Measurements from ENCODE around the gene RAD51B. TPM values are rescaled to one million over a fixed set of nuclear protein-coding genes. Genes with fewer than 3 reads are reported as not detected.

RAD51B gene
- total and polyA plus RNA-seq, 2 of the 13 experiments (the other 11 are each of a cell fraction or from before 2014, with no cell fraction given), result 7.0 to 9.5 TPM

DNA sequence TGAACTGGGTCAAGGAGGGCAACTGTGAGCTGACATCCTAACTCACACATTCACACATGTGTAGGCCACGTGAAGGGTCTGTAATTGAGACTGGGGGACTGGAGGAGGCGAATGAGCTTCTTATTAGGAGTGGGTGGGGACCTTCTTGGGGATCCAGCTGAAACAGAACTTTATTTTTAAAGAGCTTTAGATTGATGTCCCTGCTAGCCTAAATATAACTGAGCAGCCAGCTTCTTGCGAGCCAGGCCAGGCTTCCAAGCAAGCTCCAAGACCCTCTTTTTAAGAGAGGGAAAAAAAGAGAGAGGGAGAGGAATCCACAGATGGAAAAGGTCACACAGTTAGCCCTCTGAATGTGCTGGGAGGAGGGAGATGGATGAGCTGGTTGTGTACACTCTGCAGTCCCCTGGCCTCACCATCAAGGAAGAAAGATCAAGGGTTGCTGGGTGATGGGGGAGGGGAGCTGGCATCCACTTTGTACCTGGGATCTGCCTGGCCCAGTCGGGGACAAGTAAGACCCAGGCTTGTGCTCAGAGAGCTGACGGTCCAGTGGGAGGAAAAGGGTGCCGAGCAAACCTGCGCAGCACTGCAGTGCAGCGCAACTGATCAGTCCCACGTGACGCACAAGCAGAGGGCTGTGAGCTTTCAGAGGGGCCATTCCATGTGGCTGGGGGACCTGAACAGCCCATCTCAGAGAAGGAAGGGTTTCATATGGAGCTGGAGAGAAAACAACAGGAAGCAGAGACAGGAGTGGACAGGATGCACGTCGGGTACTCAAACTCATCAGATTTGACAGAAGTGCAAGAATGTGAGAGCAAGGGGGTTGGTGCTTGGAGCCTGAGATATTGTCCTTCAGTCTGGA, 818.8 kb downstream of the RAD51B start (continued):
- TF ChIP-seq SOX6 (IDR thresholded peaks at IDR 0.05) (no peak), SOX6 (CRISPR knock-in tag; IDR thresholded peaks at IDR 0.05) (0 out of 2 replicates have a peak, but pooled peaks have one; percentile 30), ZNF670 (CRISPR knock-in tag; IDR thresholded peaks at IDR 0.05; ENCODE audit: borderline replicate concordance) (no peak), MBD4 (IDR thresholded peaks at IDR 0.05; ENCODE audit: borderline replicate concordance, low read length) (no peak), NR2F2 (IDR thresholded peaks at IDR 0.05; ENCODE audit: borderline replicate concordance, low read depth) (0 out of 2 replicates have a peak, but pooled peaks have one; percentile 22), ZKSCAN8 (CRISPR knock-in tag; IDR thresholded peaks at IDR 0.05; ENCODE audit: borderline replicate concordance) (no peak), YY1 (IDR thresholded peaks at IDR 0.05; ENCODE audit: insufficient read depth, insufficient replicate concordance, low read depth, low read length) (peak; percentile 11), ZBTB7A (CRISPR knock-in tag; IDR thresholded peaks at IDR 0.05) (no peak; the same call in 1 of the 2 replicates), CBX2 (IDR thresholded peaks at IDR 0.05; ENCODE audit: low read depth, low read length) (no peak), CBX2 (CRISPR knock-in tag; IDR thresholded peaks at IDR 0.05; ENCODE audit: low read depth) (no peak), ZMYM4 (CRISPR knock-in tag; IDR thresholded peaks at IDR 0.05) (peak; percentile 46; the same call in 1 of the 2 replicates), SRY (CRISPR knock-in tag; IDR thresholded peaks at IDR 0.05) (no peak)

DNA sequence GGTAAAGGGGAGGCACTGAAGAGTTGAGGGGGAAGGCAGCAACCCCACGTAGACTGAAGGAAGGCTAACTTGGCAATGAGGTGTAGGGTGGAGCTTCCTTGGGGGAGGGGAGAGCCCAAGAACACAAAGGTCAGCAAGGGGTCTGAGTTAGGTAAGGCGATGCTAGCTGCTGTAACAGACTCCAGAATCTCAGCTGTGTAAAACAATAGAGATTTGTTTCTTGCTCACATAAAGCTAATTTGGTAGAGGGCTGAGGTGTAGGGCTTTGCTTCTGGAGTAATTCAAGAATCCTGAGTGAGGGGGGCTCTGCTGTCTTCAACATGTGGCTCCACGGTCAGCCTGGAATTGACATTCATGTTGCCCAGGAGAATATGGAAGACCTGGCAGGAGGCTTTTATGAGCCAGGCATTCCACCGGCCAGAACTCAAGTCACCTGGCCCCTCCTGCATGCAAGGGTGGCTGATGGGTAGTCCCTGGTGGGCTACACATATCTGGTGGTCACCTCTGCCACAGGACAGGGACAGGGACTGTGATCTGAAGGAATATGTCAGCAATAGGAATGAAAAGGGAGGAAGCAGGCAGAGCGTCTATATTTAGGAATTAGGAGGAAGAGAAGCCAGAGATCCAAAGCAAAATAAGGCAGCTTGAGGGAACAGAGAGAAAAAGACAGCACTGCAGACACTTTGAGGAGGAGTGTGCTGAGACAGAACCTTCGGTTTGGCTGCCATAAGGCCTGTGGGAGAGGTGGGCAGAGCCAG, 819.6 kb downstream of the RAD51B start:
- no peaks in the 10 kb centered on the region for H3K36me3 ChIP-seq (replicated peaks in 1 of 2; ENCODE audit: control insufficient read depth in 1 of 2, insufficient read depth in 2 of 2, low read length in 2 of 2)
- in situ Hi-C loops (cut with HindIII; ENCODE audit: extremely low pct_ligation_motif_present, low pct_unique_long_range_greater_than_20kb), result no loop called here
- ATAC-seq (peak; percentile 54), FAIRE-seq (no peak), DNase-seq (ENCODE audit: low spot score) (no peak)
- intact Hi-C loops (cut with micrococcal nuclease; ENCODE audit: unreplicated experiment), result no loop called here
- no peak overlapping the region for H3K9ac ChIP-seq (ENCODE audit: insufficient read depth, low read depth, low read length)
- ChIA-PET POLR2A (interaction anchor here (0.8 to 1.9 kb wide), 8 partner anchors 16 to 360 kb away, joined by 3 to 10 read pairs (median 3); no protein-coding TSS in a partner anchor), CTCF (ENCODE audit: low intra/inter-chr PET ratio, low total read pairs) (no interaction called here)
- H3K27me3 ChIP-seq (ENCODE audit: control insufficient read depth in 1 of 2, insufficient read depth in 2 of 2, low read length in 2 of 2), result no peaks in the 10 kb centered on the region
- peaks cover 42% of the 10 kb centered on the region for H3K4me1 ChIP-seq (ENCODE audit: insufficient read depth, low read length)
- 36% methylated on average over 6 of the region's 6 CpGs for WGBS (ENCODE audit: low lambda C conversion rate)
- H3K79me2 ChIP-seq (ENCODE audit: insufficient read depth, low read length), result no peaks in the 10 kb centered on the region
- H3K27ac ChIP-seq (ENCODE audit: extremely low read length, insufficient read depth, low read length), result no peak overlapping the region
- peaks cover 15% of the 10 kb centered on the region for H3K9me3 ChIP-seq (ENCODE audit: low read length)
- H3K4me2 ChIP-seq (ENCODE audit: low read depth, low read length), result peak overlapping the region; percentile 48
- no TSS peak for BruUV-seq (replicated peaks)
- H3K4me3 ChIP-seq (replicated peaks in 1 of 3; ENCODE audit: insufficient read depth in 1 of 3, low read depth in 2 of 3, low read length in 3 of 3), result no peak overlapping the region
- H2AFZ ChIP-seq (ENCODE audit: low read length), result peak overlapping the region; percentile 46
- H4K20me1 ChIP-seq (ENCODE audit: insufficient read depth, low read length), result no peaks in the 10 kb centered on the region
- TF ChIP-seq NR2F2 (IDR thresholded peaks at IDR 0.05; ENCODE audit: borderline replicate concordance, low read depth) (0 out of 2 replicates have a peak, but pooled peaks have one; percentile 13), NR2F1 (CRISPR knock-in tag; IDR thresholded peaks at IDR 0.05) (0 out of 4 replicates have a peak, but pooled peaks of 1 of the 2 experiments have one; percentile 21), ZFP41 (CRISPR knock-in tag; IDR thresholded peaks at IDR 0.05; ENCODE audit: borderline replicate concordance) (no peak), ZNF12 (CRISPR knock-in tag; IDR thresholded peaks at IDR 0.05) (peak; percentile 99), GABPA (IDR thresholded peaks at IDR 0.05; ENCODE audit: low read depth, low read length) (no peak), GABPA (CRISPR knock-in tag; IDR thresholded peaks at IDR 0.05; ENCODE audit: low read depth) (0 out of 2 replicates have a peak, but pooled peaks have one; percentile 1), SOX6 (IDR thresholded peaks at IDR 0.05) (no peak), SOX6 (CRISPR knock-in tag; IDR thresholded peaks at IDR 0.05) (0 out of 2 replicates have a peak, but pooled peaks have one; percentile 11)
- TF ChIP-seq, protein P1, sequence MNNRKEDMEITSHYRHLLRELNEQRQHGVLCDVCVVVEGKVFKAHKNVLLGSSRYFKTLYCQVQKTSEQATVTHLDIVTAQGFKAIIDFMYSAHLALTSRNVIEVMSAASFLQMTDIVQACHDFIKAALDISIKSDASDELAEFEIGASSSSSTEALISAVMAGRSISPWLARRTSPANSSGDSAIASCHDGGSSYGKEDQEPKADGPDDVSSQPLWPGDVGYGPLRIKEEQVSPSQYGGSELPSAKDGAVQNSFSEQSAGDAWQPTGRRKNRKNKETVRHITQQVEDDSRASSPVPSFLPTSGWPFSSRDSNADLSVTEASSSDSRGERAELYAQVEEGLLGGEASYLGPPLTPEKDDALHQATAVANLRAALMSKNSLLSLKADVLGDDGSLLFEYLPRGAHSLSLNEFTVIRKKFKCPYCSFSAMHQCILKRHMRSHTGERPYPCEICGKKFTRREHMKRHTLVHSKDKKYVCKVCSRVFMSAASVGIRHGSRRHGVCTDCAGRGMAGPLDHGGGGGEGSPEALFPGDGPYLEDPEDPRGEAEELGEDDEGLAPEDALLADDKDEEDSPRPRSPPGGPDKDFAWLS (CRISPR knock-in tag; IDR thresholded peaks at IDR 0.05; ENCODE audit: borderline replicate concordance), result no peak
- TF ChIP-seq, protein P2, sequence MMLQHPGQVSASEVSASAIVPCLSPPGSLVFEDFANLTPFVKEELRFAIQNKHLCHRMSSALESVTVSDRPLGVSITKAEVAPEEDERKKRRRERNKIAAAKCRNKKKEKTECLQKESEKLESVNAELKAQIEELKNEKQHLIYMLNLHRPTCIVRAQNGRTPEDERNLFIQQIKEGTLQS (CRISPR knock-in tag; IDR thresholded peaks at IDR 0.05), result no peak

Data from HepG2 (cell line).